ENCODE measurements around the gene MRPL39.

MRPL39 gene

GRCh38 chr21:25614441-25614840, 7.2 kb upstream of the MRPL39 start:
- DNase-seq (ENCODE audit: low spot score), result no peak

- DNase-seq (ENCODE audit: low spot score), result peak; percentile 79
These were observed 910 bp upstream of the MRPL39 start for GRCh38 chr21:25608044-25608737.

DNA sequence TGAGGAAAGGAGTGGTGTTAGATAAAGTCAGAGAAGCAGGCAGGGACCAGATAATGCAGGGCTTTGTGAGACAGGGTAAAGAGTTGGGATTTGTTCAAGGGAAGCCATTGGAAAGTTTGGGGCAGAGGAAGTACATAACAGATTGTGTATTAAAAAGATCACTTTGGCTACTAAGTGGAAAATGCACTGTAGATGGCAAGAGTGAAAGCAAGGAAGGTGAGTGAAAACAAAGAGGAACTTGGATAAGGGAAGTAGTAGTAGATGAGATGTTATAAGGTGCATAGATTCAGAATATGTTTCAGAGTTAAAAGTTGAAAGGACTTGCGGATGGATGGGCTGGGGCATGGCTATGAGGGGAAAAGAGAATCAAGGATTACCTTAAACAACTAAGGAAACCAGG, 17.4 kb downstream of the MRPL39 start:
- no peak for DNase-seq (ENCODE audit: low spot score)

DNA sequence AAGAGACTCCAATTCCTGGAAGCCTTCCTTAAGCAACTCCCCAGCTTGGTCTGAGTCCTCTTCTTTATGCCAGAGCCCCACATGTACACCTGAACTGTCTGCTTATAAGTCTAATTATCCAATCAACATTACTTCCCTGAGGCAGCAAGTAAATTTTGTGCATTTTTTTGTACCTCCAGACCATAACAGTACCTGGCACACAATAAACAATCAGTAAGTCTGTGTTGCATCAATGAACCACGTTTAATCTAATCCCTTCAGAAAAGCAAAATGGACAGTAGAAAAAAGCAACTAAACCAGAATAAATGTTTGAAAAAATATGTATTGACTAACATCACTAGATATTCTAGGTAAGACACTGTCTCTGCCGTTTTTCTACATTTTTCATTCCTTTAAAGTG, 20.5 kb downstream of the MRPL39 start:
- DNase-seq (ENCODE audit: low spot score), result no peak

DNA sequence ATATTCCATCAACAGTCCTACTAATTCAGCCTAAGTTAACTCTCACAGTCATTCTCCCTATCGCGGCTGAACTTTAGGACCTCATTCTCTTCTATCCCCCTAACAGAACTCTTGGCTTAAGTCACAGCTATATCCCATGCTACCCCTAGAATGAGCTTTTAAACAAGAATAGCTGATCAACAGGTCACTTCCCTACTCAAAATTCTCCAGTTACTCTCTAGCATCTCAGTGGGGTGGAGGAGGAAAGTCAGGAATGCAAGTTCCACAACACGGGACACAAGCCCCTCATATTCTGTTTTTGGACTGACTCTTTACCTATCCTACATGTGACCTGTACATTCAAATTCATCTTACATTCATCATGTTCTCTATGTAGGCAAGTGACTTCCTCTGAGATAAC, 21.0 kb downstream of the MRPL39 start:
- DNase-seq (ENCODE audit: low spot score), result no peak

DNA sequence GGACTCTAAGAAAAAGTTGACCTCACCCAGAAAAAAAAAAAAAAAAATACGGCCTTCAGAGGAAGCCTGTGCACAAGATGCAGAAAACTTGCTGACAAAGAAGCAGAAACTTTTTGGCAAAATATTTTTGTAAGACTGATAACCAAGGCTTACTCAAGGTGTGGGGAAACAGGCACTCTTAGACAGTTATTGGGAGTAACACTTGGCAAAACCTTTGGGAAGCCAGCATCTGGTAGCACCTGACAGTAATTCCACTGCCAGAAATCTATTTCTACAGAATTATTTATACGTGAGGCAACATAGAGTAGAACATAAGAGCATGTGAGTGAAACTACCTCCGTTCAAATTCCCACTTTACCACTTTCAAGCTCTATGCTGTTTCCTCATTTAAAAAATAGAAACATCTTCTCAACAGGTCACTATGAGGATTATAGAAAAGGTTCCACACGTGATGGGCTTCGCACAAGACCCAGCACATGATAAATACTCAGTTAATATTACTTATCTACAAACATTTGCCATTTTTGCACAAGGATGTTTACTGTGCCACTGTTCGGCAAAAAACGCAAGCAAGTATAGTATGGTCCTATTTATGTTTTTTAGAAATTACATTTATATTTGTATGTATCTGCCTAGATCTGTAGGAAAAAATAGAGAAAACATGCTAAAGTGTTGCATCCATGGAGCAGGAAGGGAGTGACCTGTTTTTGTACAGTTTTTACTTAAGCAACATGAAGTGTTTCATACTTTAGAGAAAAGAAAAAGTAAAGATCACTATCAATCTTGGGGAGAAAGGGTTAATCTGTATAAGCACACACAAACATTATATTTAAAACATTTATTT, 22.2 kb downstream of the MRPL39 start:
- no peak for DNase-seq (ENCODE audit: low spot score)

DNA sequence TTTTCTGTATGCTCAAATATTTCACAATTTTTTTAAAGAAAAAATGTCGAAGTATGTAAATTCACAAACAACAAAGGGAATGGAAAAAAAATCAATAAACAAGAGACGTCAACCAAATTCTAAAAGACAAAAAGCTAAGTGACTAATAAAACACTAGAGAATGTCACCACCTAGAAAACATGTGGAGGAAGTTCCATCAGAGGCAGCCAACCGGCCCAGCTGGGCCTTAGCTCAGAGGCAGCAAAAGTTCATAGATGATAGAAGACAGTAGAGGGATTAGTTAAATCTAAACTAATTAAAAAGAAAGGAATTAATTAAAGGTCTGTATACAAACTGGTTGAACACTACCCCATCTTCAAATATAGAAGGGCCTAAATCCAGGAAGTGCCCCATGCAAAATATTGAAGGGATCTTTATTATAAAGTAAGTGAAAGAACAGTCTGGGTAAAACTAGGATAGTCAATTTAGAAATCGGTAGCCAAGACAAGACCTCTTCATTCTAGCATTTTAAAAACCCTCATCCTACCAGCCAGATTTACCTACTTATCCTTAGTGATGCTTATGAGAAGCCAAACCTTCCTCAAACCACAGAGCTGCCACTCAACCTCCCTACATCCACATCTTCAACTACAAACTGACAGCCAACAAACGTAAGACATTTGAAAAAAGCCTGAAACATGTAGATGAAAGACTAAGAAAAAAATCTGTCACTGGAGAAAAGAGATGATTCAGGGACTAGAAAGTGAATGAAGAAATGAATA, 23.7 kb downstream of the MRPL39 start:
- DNase-seq (ENCODE audit: low spot score), result no peak

DNA sequence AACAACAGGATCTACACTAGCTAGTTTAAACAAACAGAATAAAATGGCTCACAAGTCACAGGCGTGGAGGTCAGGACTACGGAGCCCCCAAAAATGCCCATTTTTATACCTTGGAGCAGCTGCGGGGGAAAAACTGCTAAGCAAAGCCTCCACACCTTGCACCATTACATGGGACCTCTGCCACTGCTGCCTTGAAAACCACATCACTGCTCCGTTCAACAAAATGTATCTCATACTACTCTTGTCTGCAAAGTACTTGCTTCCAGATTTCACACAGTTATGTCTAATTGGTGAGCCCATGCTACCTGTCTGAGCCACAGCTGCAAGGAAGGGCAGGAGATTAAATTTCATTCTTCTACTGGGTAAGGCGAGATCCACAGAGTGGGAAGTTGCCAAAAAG, 24.4 kb downstream of the MRPL39 start:
- no peak for DNase-seq (ENCODE audit: low spot score)

- no peak for DNase-seq (ENCODE audit: low spot score)
These were observed 25.0 kb downstream of the MRPL39 start for GRCh38 chr21:25582164-25582790.

GRCh38 chr21:25581582-25581981, 25.7 kb downstream of the MRPL39 start:
- DNase-seq (ENCODE audit: low spot score), result no peak

- no peak for DNase-seq (ENCODE audit: low spot score)
These were observed 26.4 kb downstream of the MRPL39 start for GRCh38 chr21:25580912-25581260.

DNA sequence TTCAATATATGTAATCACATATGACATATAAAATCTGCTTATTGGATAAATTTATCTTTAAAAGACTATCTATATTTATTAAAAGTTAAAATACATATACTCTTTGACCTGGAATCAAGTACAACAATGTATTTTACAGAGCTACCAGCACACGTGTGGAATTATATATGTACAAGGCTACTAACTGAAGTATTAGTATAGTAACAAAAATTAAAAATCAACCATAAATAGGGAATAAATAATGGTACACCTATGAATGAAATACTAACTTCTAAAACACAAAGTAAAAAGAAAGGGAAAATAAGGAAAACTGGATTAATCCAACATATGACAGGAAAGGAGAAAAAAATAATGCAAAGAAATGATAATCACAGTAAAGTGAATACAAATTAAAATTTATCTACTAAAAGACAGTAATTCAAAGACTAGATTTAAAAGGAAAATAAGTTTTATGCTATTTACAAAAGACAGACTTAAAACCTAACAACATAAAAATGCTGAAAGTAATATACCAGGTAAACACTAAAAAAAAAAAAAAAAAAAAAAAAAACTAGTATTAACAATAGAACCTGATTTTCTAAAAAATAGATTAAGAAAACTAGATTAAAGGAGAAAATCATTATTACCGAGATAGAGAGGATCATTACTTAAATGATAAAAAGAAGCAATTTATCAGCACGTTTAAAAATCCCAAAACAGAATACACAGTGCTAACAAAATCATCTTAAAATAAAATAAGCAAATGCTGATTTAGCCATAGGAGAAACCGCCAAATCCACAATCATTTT, 27.9 kb downstream of the MRPL39 start:
- no peak for DNase-seq (ENCODE audit: low spot score)

DNA sequence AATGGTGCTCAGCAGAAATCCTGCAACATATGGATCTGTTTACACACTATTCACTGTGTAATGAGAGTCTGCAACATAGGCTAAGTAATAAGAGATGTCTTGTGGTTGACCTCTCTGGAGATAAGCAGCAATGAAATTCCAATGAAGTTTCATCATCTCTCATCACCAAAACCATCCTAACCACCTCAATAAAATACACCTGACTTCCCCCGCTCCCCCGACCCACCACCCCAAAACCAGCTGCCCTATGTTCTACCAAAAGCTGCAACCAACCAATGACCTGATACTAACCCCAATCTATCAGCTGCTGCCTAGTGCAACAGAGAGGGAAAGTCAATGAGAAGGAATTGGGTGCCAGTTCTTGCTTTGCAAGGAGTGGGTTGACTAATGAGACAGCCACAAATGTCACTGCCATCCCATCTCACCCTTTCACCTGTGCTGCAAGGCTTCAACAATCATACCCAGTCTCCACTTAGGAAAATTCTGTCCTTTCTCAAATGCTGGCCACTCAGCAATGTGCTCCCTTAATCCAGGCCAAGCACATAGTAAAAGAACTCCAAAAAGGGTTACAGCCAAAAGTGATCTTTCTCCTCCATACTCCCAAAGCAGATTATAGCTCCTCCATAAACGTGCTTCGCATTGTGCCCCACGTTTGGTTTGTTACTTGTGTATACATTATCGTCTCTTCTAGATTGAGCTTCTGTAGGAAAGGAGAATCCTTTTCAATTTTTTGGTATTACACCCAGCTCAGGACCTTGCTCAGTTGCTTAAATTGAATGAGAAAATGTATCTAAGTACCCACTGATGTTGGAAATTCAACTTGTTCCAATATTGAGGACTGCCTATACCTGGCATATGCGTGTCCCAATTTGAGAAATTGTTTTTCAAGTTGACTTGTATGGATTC, 29.0 kb downstream of the MRPL39 start:
- no peak for DNase-seq (ENCODE audit: low spot score)

GRCh38 chr21:25577424-25578055, 29.7 kb downstream of the MRPL39 start:
- no peak for DNase-seq (ENCODE audit: low spot score)

- DNase-seq (ENCODE audit: low spot score), result peak; percentile 61
These were observed 33.7 kb downstream of the MRPL39 start for GRCh38 chr21:25573409-25574206.

DNA sequence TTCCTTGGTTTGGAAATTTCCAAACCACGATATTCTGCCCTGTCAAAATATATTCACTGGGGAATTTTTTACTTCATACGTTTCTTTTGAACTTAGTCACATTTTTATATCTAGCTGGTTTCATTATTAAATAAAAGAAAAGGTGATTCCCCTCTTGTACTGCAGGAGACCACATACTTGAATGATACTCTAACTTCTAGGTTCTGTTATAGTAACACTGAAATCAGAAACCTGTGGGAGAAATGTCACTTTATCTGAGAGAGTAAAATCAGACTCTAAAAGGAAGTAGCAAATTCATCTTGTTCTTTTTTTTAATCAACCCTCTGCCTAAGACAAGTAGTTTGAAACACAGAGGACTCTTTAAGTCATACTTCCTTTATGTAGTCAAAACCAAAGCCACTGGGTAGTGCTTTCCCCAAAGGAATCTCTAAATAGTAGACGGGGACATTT, 34.4 kb downstream of the MRPL39 start:
- peak; percentile 28 for DNase-seq (ENCODE audit: low spot score)

- DNase-seq (ENCODE audit: low spot score), result no peak
These were observed 35.6 kb downstream of the MRPL39 start for GRCh38 chr21:25571726-25572121.

DNA sequence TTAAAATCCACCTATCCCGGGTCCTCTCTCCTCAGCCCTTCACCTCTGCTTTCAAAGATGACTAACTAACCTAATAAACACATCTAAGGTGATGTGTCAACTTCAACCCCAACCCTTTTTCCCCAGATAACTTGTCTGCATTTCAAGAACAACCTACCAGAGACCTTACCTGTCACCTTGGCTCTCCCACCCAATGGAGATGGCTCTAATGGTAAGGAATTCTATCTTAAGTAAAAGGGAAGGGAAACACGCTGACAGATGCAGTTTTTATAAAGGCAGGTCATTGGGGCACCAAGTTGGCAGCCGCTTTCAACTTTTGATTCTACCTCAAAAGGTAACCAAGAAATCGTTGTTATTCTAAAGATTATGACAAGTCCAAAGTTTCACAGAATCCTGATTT, 37.6 kb downstream of the MRPL39 start:
- DNase-seq (ENCODE audit: low spot score), result no peak

DNA sequence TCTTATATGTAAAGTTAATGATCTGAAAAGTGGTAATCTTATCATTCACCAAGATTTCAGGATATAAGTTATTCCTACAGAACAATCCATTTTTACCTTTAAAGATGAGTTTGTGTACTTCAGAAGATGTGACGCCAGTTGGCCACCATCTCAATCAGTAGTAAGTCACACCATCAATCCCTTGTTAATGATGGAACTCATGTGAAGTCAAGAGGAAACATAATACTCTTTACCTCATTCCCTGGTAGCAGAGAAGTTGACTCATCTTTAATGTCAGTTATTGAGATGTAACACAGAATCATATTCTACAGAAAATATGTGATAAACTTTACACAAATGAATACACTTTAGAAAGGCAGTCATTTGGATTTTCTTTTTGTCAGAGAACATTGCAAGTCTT, 38.2 kb downstream of the MRPL39 start:
- no peak for DNase-seq (ENCODE audit: low spot score)
